ENCODE measurements around the gene TNC. TPM values are rescaled to one million over a fixed set of nuclear protein-coding genes. Genes with fewer than 3 reads are reported as not detected.
"Not testable (repeated sequence)": the region's sequence is repeated elsewhere in the genome, so short reads cannot be mapped to it uniquely, and the experiment has no call there.

The TNC gene
- total RNA-seq, 1 donor from 2014 or later, result 5.1 TPM

DNA sequence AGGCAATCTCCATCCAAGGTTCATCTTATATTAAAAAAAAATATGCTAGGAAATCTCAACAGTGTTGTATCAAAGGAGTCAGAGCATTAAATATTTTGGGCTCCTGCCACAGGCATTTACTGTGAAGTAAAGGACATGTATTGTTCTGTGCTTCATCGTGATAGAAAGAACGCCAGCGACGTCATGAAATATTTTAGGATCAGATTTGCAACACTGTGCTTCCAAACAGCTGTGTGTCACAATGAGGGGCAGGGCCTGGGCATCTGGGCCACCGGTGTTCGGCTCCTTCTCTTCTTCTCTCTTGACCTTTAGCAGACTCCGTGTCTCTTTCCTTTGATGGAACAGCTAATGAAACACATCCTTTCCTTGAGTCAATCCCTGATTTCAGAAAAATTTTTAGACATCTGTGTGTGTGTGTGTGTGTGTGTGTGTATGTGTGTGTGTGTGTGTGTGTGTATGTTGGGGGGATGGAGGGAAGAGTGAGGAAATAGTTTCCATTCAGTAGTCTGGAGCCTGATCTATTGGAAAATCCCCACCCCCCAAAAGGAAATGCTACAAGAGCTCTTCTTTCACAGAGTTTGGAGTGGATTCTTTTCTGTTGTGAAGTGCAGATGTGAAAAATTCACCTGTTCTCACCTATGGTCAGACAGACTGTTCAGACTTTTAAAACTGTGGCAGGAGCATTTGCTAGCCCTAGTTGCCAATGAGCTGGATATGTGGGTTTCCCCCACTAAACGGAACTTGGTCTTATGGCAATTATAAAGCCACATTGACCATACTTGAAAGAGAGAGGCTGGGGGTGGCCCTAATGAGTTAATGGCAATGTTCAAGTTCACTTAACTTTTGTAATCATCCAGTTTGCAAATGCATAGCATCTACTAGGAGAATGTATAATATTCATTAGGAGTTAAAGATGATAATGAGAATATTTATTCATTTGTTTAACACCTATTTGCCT lies 18.1 kb upstream of the TNC start:
- DNase-seq (ENCODE audit: low spot score, unreplicated experiment), result no peak
- Mint-ChIP-seq H3K9me3 (ENCODE audit: low read depth) (no peaks in the 10 kb centered on the region), H3K4me1 (ENCODE audit: low read depth) (no peaks in the 10 kb centered on the region), H3K27me3 (peaks cover 7% of the 10 kb centered on the region), H3K4me3 (ENCODE audit: low read depth) (no peak overlapping the region), H3K27ac (no peak overlapping the region), H3K36me3 (ENCODE audit: insufficient read depth) (no peaks in the 10 kb centered on the region)
- TF ChIP-seq, protein P1, sequence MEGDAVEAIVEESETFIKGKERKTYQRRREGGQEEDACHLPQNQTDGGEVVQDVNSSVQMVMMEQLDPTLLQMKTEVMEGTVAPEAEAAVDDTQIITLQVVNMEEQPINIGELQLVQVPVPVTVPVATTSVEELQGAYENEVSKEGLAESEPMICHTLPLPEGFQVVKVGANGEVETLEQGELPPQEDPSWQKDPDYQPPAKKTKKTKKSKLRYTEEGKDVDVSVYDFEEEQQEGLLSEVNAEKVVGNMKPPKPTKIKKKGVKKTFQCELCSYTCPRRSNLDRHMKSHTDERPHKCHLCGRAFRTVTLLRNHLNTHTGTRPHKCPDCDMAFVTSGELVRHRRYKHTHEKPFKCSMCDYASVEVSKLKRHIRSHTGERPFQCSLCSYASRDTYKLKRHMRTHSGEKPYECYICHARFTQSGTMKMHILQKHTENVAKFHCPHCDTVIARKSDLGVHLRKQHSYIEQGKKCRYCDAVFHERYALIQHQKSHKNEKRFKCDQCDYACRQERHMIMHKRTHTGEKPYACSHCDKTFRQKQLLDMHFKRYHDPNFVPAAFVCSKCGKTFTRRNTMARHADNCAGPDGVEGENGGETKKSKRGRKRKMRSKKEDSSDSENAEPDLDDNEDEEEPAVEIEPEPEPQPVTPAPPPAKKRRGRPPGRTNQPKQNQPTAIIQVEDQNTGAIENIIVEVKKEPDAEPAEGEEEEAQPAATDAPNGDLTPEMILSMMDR (IDR thresholded peaks at IDR 0.05; ENCODE audit: unreplicated experiment), result no peak

DNA sequence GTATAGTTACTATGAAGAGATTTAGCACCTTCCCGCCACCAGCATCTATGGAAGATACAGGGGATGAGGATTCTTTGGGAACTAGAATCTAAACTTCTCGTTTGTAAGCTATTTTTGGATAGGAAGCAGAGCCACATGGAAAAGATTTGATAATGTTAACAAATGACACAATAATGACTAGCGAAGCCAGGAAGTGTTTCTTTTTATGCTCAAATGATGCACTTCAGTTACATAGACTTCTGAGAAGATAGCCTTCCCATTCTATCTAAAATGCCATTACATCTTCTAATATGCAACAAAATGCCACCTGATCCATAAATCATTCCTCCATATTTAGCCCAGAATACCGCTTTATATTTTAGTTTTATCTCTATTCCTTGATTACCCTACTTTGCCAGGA lies 17.0 kb upstream of the TNC start:
- Mint-ChIP-seq H3K27me3 (peaks cover 7% of the 10 kb centered on the region), H3K4me3 (ENCODE audit: low read depth) (no peak overlapping the region), H3K36me3 (ENCODE audit: insufficient read depth) (no peaks in the 10 kb centered on the region), H3K27ac (no peak overlapping the region), H3K9me3 (ENCODE audit: low read depth) (no peaks in the 10 kb centered on the region), H3K4me1 (ENCODE audit: low read depth) (no peaks in the 10 kb centered on the region)
- DNase-seq (ENCODE audit: low spot score, unreplicated experiment), result no peak
- TF ChIP-seq, protein P1 (IDR thresholded peaks at IDR 0.05; ENCODE audit: unreplicated experiment), result no peak

DNA sequence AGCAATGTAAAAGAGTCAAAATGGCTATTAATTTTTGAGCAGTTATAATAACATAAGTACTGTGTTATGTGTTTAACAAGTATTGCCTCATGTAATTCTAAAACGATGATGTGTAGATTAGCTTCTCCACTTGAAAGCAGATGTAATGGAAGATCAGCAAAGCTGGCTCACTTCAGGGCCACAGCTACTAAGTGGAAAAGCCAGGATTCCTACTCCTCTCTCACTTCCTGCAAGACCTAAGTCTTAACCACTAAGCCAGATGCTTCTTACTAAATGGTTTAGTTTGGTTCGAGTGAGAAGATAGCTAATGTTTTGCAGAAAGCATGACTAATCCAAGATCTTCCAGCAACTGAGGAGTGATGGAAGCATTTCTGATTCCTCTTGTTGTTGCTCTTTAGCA lies 15.7 kb upstream of the TNC start:
- Mint-ChIP-seq H3K9me3 (ENCODE audit: low read depth) (no peaks in the 10 kb centered on the region), H3K36me3 (ENCODE audit: insufficient read depth) (no peaks in the 10 kb centered on the region), H3K27me3 (peaks cover 7% of the 10 kb centered on the region), H3K27ac (no peak overlapping the region), H3K4me1 (ENCODE audit: low read depth) (no peaks in the 10 kb centered on the region), H3K4me3 (ENCODE audit: low read depth) (no peak overlapping the region)
- TF ChIP-seq, protein P1 (IDR thresholded peaks at IDR 0.05; ENCODE audit: unreplicated experiment), result no peak
- no peak for DNase-seq (ENCODE audit: low spot score, unreplicated experiment)

DNA sequence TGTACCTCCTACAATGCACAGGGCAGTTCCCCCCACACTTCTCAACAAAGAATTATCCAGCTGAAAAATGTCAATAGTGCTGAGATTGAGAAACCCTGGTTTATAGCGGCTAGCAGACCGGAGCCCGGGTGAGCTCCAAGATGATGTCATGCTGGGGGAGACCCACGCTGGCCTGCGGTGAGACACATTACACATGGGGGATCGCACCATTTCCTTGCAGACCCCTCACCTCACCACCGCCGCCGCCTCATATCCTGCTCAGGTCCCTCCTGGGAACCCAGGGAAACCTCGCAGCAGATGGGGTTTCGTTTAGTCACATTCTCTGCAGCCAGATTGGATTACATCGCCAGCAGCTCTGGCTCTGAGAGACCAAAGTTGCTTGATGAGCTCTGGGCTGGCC lies 14.7 kb upstream of the TNC start:
- DNase-seq (ENCODE audit: low spot score, unreplicated experiment), result no peak
- TF ChIP-seq, protein P1 (IDR thresholded peaks at IDR 0.05; ENCODE audit: unreplicated experiment), result no peak
- H3K27me3 Mint-ChIP-seq, result peaks cover 7% of the 10 kb centered on the region
- H3K9me3 Mint-ChIP-seq (ENCODE audit: low read depth), result no peaks in the 10 kb centered on the region
- H3K4me3 Mint-ChIP-seq (ENCODE audit: low read depth), result no peak overlapping the region
- H3K27ac Mint-ChIP-seq, result no peak overlapping the region
- H3K4me1 Mint-ChIP-seq (ENCODE audit: low read depth), result no peaks in the 10 kb centered on the region
- no peaks in the 10 kb centered on the region for H3K36me3 Mint-ChIP-seq (ENCODE audit: insufficient read depth)

DNA sequence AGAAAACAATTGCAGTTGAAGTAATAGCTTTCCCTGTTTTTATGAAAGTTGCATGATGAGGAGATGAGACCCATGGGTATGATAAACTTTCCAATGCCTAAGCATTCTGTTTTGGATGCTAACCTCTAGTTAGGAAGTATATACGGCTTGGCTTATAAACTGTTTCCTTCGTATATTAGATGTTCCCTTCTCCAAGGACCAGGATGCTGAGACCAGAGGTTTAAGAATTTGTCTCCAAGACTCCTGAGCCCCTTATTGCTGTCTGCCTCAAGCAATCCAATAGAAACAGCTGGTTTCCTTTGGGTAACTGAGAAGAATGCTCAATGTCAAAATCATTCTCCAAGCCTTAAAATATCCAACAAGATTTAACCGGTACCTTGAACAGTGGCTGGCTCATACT lies 12.2 kb upstream of the TNC start:
- Mint-ChIP-seq H3K36me3 (ENCODE audit: insufficient read depth) (no peaks in the 10 kb centered on the region), H3K27ac (no peak overlapping the region), H3K9me3 (ENCODE audit: low read depth) (peaks cover 3% of the 10 kb centered on the region), H3K27me3 (peaks cover 6% of the 10 kb centered on the region), H3K4me1 (ENCODE audit: low read depth) (no peaks in the 10 kb centered on the region), H3K4me3 (ENCODE audit: low read depth) (no peak overlapping the region)
- no peak for DNase-seq (ENCODE audit: low spot score, unreplicated experiment)
- TF ChIP-seq, protein P1 (IDR thresholded peaks at IDR 0.05; ENCODE audit: unreplicated experiment), result no peak

DNA sequence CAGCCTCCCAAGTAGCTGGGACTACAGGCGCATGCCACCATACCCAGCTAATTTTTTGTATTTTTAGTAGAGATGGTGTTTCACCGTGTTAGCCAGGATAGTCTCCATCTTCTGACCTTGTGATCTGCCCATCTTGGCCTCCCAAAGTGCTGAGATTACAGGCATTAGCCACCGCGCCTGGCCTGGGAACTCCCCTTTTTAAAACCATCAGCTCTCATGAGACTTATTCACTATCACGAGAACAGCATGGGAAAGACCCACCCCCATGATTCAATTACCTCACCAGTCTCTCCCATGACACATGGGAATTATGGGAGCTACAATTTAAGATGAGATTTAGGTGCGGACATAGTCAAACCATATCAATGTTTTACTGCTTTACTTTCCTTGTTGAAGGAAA lies 10.8 kb upstream of the TNC start:
- not testable (repeated sequence) for H3K36me3 Mint-ChIP-seq (ENCODE audit: insufficient read depth); H3K4me1 Mint-ChIP-seq (ENCODE audit: low read depth); H3K9me3 Mint-ChIP-seq (ENCODE audit: low read depth); H3K27me3 Mint-ChIP-seq; H3K4me3 Mint-ChIP-seq (ENCODE audit: low read depth); DNase-seq (ENCODE audit: low spot score, unreplicated experiment); H3K27ac Mint-ChIP-seq

Data from progenitor cell of endocrine pancreas (in vitro differentiated cells).